Body of pancreas (tissue), 4 donors: Measurements from ENCODE around the gene ANKS1B.

Experiments
- POLR2A ChIP-seq, 3 donors: fragments of 450-650 bp; IDR thresholded peaks; one replicate each; pipeline ENCODE4 v1.6.1; 2016; ENCODE audit warnings: antibody characterized with exemption in 3 of 3, mild to moderate bottlenecking in 2 of 3
- TF ChIP-seq, protein P1 (sequence below), 7 experiments: fragments of 450-650 bp in 4 of 7; fragments of 200-600 bp in 3 of 7; sonication (generic) in 3 of 7; IDR thresholded peaks; one replicate each; pipeline ENCODE4 v1.5.1; 2016 to 2019; ENCODE audit warnings: antibody characterized with exemption in 7 of 7

DNA sequence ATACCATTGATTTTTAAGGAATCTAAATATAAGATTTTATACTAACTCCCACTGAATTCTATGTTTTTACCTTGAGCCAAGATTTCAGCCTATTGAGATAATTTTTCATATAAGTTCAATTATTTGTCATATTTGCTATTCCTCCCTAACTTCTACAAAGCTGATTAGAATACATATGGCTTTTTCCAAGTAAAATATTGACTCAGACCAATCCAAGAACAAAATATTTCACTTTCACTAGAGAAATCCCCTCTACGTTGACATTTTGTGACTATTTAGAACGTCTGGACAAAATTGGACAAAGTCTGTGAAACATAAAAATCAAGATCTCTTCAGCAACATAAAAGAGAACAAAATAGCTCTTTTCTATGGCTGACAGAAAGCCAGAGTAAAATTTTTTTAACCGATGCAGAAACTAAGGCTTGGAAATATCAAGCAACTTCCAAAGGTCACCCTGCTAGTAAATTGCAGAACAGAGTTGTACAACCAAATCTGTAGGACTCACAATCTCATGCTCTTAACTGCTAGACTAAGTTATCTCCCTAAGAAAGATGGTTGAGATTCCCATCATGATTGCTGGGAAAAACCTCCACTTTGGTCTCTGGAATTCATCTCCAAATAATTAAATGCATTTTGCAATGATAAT is 219.1 kb downstream of the ANKS1B start:
- TF ChIP-seq, protein P1, sequence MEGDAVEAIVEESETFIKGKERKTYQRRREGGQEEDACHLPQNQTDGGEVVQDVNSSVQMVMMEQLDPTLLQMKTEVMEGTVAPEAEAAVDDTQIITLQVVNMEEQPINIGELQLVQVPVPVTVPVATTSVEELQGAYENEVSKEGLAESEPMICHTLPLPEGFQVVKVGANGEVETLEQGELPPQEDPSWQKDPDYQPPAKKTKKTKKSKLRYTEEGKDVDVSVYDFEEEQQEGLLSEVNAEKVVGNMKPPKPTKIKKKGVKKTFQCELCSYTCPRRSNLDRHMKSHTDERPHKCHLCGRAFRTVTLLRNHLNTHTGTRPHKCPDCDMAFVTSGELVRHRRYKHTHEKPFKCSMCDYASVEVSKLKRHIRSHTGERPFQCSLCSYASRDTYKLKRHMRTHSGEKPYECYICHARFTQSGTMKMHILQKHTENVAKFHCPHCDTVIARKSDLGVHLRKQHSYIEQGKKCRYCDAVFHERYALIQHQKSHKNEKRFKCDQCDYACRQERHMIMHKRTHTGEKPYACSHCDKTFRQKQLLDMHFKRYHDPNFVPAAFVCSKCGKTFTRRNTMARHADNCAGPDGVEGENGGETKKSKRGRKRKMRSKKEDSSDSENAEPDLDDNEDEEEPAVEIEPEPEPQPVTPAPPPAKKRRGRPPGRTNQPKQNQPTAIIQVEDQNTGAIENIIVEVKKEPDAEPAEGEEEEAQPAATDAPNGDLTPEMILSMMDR (IDR thresholded peaks at IDR 0.05): no peak
- TF ChIP-seq POLR2A (IDR thresholded peaks at IDR 0.05): no peak
